Stomach (tissue), 4 donors: Measurements from ENCODE around the gene DMRT2.

ENCODE experiments used
- CTCF ChIP-seq, 7 experiments: fragments of 450-650 bp in 4 of 7; fragments of 200-600 bp in 3 of 7; sonication (generic) in 3 of 7; IDR thresholded peaks; one replicate each; pipeline ENCODE4 v1.5.1; 2016 to 2019; ENCODE audit warnings: antibody characterized with exemption in 7 of 7, control low read depth in 2 of 7, mild to moderate bottlenecking in 1 of 7
- EP300 ChIP-seq: sonication (generic); formaldehyde crosslinking; IDR thresholded peaks from one replicate; pipeline ENCODE4 v1.6.1; 2017; ENCODE audit warnings: antibody characterized with exemption
- POLR2A ChIP-seq, 4 donors: fragments of 450-650 bp; IDR thresholded peaks; one replicate each; pipeline ENCODE4 v1.6.1; 2016; ENCODE audit warnings: antibody characterized with exemption in 4 of 4, control low read depth in 2 of 4, mild to moderate bottlenecking in 1 of 4, moderate library complexity in 1 of 4

- TF ChIP-seq POLR2A (IDR thresholded peaks at IDR 0.05) (no peak), CTCF (IDR thresholded peaks at IDR 0.05) (peak in 4 of 7 experiments; percentile 16 to 55 (median 26)), EP300 (no peak)
These were observed 45.0 kb upstream of the DMRT2 start for GRCh38 chr9:1005043-1005667.
